HG03039 (cell line): Measurements from ENCODE around the gene TMEM52.
"Not testable (repeated sequence)": the region's sequence is repeated elsewhere in the genome, so short reads cannot be mapped to it uniquely, and the experiment has no call there.

Source experiments
- ATAC-seq: cut with Tn5 transposase; IDR thresholded peaks from one replicate; pipeline ENCODE4 v1.9.1; 2021; ENCODE audit warnings: mild to moderate bottlenecking, moderate library complexity; ENCODE audit not compliant: unreplicated experiment

Gene TMEM52

GRCh38 chr1:1947493-1947892 is 28.4 kb upstream of the TMEM52 start:
- no peak for ATAC-seq

DNA sequence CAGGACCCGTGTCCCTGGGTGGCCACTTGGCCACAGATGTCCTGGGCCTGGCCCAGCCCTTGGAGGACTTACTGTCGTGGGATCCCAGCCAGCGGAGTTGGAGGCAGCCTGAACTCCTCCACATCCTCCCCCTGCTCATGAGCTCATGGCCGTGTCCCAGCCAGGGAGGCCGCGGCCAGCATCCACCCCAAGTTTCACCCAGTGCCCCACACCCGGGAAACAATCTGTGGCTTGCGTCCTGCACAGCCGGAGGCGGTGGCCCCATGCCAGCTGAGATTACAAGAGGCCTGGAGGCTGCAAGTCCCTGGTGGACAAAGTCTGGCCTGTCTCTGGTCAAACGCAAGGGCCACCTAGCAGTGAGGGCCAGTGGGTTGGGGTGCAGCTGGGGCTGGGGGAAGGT is 27.5 kb upstream of the TMEM52 start:
- ATAC-seq: no peak

GRCh38 chr1:1945782-1946393 is 26.8 kb upstream of the TMEM52 start:
- no peak for ATAC-seq

DNA sequence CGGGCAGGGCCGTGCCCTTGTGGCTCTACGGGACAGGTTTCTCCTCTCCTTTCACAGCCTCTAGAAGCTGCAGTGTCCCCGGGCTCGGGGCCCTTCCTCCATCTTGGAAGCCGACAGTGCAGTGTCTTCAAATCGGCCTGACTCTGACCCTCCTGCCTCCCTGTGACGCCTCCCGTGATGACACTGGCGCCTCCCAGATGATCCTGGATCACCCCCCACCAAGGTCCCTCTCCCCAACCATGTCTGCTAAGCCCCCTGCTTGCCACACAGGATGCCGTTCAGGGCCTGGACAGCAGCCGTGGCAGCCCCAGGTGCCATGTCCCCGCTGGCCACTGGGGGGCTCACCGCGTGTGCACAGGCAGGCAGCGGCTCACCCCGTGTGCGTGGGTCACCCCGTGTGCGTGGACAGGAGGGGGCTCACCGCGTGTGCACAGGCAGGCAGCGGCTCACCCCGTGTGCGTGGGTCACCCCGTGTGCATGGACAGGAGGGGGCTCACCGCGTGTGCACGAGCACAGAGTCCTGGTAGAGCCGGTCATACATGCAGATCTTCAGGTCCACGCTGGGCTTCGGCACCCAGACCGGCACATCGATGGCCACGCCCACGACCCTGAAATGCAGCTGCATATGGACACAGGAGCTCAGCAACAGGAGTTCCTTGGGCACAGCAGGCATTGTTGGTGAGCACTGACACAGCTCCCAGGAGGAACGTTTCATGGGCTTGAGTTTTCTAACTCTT is 24.9 kb upstream of the TMEM52 start:
- ATAC-seq: no peak

DNA sequence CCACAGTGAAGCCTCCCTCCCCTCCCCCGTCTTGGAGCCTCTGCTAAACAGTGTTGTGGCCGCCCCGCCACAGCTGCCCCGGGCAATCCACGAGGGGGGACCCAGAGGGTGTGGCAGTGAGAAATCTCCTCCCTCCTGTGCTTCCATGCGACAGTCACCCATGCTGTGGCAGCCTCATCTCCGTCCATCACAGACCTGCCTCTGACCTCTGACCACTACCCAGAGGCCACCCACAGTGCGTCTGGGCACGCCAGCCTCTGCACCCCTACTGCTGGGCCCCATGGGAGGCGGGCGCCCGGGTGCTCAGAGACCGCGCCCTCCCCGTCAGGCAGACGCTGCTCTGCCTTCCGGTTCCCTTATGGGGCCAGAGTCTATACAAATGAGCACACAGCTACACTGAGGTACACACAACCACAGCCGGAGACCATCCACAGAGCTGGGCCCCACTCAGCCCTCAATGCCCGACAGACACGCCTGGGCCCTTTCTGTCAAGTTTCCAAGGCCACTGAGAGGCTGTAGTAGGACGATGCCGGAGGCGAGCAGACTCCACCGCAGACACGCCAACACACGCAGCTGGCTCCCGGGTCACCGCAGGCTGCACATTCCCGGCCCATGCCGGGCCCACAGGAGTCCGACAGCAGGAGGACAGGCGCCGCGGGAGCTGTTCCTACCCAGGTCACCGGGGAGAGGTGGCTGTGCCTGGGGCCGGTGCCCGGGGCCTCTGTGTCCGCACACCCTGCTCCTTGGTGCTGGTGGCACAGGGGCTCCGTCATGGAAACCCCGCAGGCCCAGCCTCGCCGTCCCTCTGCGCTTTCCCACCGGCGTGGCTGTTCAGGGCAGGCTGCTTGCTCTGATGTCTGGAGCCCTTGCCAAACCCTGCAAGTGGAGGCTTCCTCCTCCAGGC is 23.9 kb upstream of the TMEM52 start:
- ATAC-seq: no peak

GRCh38 chr1:1941868-1942752 is 23.0 kb upstream of the TMEM52 start:
- no peak for ATAC-seq

- no peak for ATAC-seq
Measured at GRCh38 chr1:1941211-1941841, 22.2 kb upstream of the TMEM52 start.

DNA sequence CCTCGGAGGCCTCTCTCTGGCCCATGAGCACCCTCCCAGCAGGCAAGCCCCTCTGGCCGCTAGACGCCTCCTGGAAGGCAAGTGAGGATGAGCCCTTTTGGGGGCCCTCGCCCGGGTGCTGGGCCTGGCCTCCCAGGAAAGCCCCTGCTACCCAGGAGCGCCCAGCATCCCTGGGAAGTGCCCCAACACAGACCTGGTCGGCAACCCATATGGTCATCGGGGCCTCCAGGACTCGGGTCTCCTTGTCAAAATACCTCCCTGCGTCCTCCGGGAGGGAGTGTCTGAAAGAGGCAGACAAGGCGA is 21.0 kb upstream of the TMEM52 start:
- ATAC-seq: no peak

DNA sequence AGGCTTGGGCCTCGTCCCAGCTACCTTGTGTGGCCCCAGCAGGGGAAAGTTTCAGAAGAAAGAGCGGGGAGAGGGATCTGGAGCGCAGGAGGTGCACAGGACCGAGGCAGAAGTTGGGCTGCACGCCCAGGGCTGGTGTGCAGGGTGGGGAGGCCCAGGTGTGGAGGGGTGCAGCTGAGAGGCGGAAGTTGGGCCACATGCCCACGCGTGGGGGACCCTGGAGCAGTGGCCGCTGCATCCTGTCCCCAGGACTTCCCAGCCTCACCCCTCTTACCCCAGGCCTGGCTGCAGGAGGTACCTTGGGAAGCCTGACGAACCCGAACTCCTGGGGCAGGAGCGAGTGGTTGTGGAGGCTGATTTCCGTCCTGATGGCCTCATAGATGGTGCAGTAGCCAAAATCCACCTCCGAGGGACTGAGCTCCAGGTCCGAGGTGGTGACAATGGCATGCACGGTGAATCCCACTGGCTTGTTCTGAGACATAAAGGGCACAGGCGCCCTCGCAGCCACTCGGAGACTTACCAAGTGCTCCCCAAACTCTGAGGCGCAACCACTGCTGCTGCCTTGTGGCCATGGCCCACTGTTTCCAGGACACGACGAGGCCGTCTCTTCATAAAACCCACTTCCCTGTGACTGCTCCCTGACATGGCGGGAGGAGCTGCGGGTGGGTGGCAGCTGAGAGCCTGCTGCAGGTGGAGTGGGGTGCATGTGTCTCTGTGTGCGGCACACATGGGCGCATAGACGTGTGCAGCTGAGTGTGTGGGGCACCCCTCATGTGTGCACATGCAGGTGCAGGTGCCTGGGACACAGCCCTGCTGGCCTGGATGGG is 20.4 kb upstream of the TMEM52 start:
- ATAC-seq: no peak

DNA sequence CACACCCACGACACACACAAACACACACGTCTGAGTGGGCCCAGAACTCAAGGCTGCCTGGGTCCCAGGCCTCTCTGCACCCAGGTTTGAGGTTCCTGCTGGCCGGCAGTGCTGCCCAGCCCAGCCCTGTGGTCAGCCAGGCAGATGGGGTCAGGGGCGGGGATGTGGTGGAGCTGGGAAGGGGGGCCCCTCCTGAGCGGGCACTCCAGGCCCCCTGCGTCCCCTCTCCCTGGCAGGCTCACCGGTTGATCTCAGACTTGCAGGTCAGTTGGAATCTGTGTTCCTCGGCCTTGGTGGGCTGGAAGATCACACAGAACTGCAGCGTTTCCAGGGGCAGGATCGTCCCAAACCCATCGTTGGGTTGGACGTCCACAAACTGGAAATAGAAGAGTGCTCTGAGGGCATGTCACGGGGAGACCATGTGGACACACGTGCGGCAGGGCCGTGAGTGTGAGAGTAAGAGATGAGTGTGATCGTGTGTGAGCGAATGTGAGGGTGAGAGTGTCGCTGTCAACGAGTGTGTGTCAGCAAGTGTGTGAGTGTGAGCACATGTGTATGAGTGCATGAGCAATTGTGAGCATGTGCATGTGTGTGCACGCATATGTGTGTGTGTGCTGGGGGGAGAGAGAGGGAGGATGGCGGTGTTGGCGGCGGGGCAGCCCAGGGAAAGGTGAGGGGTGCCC is 19.7 kb upstream of the TMEM52 start:
- ATAC-seq: no peak

DNA sequence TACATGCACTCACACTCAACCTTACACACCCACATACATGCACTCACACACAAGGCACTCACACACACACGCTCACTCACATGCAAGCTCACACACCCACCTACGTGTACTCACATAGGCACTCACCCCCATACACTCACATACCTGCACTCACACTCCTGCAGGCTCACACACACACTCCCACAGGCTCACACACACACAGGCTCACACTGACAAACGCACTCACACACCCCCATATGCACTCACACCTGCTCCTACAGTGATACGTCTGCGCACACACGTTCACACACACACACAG is 19.1 kb upstream of the TMEM52 start:
- ATAC-seq: no peak

- no peak for ATAC-seq
Measured at GRCh38 chr1:1937549-1938275, 18.6 kb upstream of the TMEM52 start.

GRCh38 chr1:1937061-1937460 is 18.0 kb upstream of the TMEM52 start:
- ATAC-seq: no peak

- ATAC-seq: not testable (repeated sequence)
Measured at GRCh38 chr1:1934848-1935247, 15.8 kb upstream of the TMEM52 start.

GRCh38 chr1:1929639-1930545 is 10.8 kb upstream of the TMEM52 start:
- ATAC-seq: no peak

DNA sequence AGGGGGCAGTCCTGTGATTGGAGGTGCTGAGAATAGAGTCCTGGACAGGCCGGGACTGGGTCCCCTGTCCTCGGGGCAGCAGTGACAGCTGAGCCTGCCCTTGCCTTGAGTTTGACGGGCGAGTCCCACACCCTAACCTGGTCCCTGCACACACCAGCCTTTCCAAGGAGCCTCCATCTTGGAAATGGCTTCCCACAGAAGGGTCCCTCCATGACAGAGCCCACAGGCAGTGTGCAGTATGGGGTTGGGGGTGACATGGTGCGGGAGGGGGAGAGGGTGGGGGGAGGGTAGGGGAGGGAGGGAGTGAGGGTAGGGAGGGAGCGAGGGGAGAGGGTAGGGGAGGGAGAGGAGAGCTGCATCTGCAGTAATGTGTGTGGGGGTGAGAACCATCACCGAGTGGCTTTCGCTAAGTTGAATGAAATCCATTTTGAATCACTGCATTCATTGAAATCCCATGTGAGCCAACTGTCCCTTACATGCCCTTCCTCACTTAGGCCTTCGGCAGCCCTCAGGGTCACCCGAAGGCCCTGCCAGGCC is 10.1 kb upstream of the TMEM52 start:
- no peak for ATAC-seq
